ENCODE measurements around the gene PTPRE.

The PTPRE gene

DNA sequence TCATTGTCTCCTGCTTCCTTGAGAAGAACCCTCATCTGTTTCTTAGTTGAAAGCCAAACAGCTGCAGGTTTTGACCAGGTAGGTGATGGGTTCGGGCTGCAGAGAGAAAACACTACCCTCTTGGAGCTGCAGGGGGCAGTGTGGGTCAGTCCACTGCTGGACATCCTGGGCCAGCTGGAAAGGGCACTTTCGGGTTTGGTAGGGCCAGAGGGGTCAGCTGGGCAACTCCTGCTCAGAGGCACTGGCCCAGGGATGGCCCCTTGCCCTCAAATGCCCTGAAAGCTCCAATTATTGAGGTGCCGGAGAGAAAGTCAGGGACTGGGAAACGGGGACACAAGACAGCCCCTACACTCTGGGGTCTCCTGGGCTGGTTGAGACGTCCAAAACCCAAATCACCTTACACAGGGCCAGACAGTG lies 128.7 kb downstream of the PTPRE start:
- TF ChIP-seq, protein P1, sequence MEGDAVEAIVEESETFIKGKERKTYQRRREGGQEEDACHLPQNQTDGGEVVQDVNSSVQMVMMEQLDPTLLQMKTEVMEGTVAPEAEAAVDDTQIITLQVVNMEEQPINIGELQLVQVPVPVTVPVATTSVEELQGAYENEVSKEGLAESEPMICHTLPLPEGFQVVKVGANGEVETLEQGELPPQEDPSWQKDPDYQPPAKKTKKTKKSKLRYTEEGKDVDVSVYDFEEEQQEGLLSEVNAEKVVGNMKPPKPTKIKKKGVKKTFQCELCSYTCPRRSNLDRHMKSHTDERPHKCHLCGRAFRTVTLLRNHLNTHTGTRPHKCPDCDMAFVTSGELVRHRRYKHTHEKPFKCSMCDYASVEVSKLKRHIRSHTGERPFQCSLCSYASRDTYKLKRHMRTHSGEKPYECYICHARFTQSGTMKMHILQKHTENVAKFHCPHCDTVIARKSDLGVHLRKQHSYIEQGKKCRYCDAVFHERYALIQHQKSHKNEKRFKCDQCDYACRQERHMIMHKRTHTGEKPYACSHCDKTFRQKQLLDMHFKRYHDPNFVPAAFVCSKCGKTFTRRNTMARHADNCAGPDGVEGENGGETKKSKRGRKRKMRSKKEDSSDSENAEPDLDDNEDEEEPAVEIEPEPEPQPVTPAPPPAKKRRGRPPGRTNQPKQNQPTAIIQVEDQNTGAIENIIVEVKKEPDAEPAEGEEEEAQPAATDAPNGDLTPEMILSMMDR (IDR thresholded peaks at IDR 0.05; ENCODE audit: low read depth, low read length) = peak; percentile 76
- TF ChIP-seq EZH2phosphoT487 (IDR thresholded peaks at IDR 0.05; ENCODE audit: low read depth) = no peak
- H3K27ac ChIP-seq (ENCODE audit: low read length) = no peak overlapping the region
- H3K9me3 ChIP-seq (ENCODE audit: insufficient read depth, low read length) = no peaks in the 10 kb centered on the region
- H3K4me3 ChIP-seq (ENCODE audit: low read length) = no peak overlapping the region
- H2AFZ ChIP-seq (ENCODE audit: low read depth, low read length) = no peak overlapping the region
- no peaks in the 10 kb centered on the region for H4K20me1 ChIP-seq (ENCODE audit: insufficient read depth, low read length)
- H3K4me1 ChIP-seq (ENCODE audit: low read length) = peaks cover 3% of the 10 kb centered on the region; the same call in 1 of the 2 replicates
- H3K79me2 ChIP-seq (ENCODE audit: low read length) = no peaks in the 10 kb centered on the region
- H3K4me2 ChIP-seq (ENCODE audit: low read length) = no peak overlapping the region
- no peak overlapping the region for H3K9ac ChIP-seq (ENCODE audit: low read length)
- no peaks in the 10 kb centered on the region for H3K27me3 ChIP-seq (ENCODE audit: low read depth, low read length)
- H3K36me3 ChIP-seq (replicated peaks; ENCODE audit: low read depth, low read length) = no peaks in the 10 kb centered on the region

DNA sequence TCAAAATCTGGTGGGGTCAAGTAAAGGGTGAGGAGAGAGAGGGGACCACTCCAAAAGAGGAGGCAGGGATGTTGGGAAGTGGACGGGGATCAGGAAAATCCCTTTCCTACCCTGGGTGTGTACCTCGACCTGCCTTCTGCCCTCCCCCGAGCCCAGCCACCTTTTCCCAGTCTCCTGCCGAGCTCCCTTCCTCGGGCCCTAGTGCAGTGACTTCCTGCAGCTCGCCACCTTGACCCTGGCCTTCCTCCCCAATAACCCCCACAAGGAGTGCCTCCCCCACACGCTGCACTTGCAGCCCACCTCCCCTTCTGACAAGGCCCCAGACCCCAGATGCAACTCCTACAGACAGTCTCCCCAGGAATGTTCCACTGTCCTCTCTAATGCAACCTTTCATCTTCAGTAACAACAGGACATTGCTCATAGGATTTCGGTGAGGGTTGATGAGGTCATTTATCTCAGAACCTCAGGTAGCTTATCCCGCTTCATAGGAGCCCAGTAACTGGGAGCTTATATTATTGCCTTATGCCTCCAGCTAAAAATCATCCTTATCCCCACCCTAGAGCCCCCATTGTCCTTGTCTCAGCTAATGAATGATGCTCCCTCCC lies 129.2 kb downstream of the PTPRE start:
- Histone ChIP-seq H3K4me2 (ENCODE audit: low read length) (no peak overlapping the region), H3K27me3 (ENCODE audit: low read depth, low read length) (no peaks in the 10 kb centered on the region), H3K4me1 (ENCODE audit: low read length) (peaks cover 6% of the 10 kb centered on the region; the same call in 1 of the 2 replicates), H3K79me2 (ENCODE audit: low read length) (no peaks in the 10 kb centered on the region), H2AFZ (ENCODE audit: low read depth, low read length) (no peak overlapping the region), H3K27ac (ENCODE audit: low read length) (no peak overlapping the region), H3K36me3 (replicated peaks; ENCODE audit: low read depth, low read length) (no peaks in the 10 kb centered on the region), H4K20me1 (ENCODE audit: insufficient read depth, low read length) (no peaks in the 10 kb centered on the region), H3K9me3 (ENCODE audit: insufficient read depth, low read length) (no peaks in the 10 kb centered on the region), H3K9ac (ENCODE audit: low read length) (no peak overlapping the region), H3K4me3 (ENCODE audit: low read length) (no peak overlapping the region)
- TF ChIP-seq, protein P1 (IDR thresholded peaks at IDR 0.05; ENCODE audit: low read depth, low read length) = no peak
- no peak for TF ChIP-seq EZH2phosphoT487 (IDR thresholded peaks at IDR 0.05; ENCODE audit: low read depth)

DNA sequence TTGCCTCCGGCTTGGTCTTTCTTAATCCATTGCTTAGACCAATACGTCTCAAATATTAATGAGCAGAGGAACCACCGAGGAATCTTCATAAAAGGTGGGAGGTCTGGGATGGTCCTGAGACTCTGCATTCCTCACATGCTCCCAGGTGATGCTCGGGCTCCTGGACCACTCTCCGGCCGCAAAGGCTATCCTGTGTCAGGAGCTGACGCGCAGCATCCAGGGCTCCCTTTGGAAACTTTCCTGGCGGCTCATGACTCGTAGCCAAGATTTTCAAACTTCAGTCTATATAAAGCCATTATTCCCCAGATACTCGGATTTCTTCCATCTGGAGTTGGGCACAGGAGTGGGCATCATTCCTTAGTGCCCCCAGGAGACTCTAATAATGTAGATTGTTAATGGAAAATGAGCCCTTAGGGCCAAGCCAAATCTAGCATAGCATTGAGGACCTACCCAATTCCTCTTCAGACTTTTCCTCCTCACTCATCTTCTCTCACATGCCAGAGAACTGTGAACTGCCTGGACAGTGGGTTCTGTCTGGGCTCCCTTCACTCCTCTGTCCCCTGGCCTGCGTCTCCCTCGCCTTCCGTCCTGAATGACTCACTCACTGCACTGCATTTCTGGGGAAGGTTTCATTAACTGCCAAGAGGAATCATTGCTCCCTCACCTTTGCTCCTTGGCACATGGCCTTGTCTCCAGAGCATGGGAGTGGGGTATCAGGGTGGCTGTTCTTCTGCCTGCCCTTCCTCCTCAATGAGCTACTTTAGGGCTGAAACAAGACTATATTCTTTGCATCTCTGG lies 130.0 kb downstream of the PTPRE start:
- Histone ChIP-seq H3K4me1 (ENCODE audit: low read length) (peaks cover 6% of the 10 kb centered on the region; the same call in 1 of the 2 replicates), H4K20me1 (ENCODE audit: insufficient read depth, low read length) (no peaks in the 10 kb centered on the region), H2AFZ (ENCODE audit: low read depth, low read length) (no peak overlapping the region), H3K27me3 (ENCODE audit: low read depth, low read length) (no peaks in the 10 kb centered on the region), H3K27ac (ENCODE audit: low read length) (no peak overlapping the region), H3K4me3 (ENCODE audit: low read length) (no peak overlapping the region), H3K9ac (ENCODE audit: low read length) (no peak overlapping the region), H3K36me3 (replicated peaks; ENCODE audit: low read depth, low read length) (no peaks in the 10 kb centered on the region), H3K9me3 (ENCODE audit: insufficient read depth, low read length) (no peaks in the 10 kb centered on the region), H3K79me2 (ENCODE audit: low read length) (no peaks in the 10 kb centered on the region), H3K4me2 (ENCODE audit: low read length) (no peak overlapping the region)
- no peak for TF ChIP-seq EZH2phosphoT487 (IDR thresholded peaks at IDR 0.05; ENCODE audit: low read depth)
- TF ChIP-seq, protein P1 (IDR thresholded peaks at IDR 0.05; ENCODE audit: low read depth, low read length) = no peak

DNA sequence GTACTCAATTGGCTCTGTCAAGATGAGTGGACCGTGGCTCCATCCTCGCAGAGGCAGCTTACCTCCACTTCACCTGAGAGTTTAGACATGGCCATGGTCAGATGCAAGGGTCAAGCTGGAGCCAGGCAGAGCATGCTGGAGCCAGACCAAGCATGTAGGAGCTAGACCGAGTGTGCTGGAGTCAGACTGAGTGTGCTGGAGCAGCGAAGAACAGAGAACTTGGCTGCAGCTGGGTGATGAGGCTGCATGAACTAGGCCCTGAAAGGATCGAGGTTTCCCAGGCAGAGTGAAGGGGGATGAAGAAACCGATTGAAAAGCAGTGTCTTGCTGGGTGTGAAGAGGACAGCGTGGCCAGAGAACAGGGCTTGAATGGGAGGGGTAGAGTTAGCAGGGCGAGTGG lies 133.2 kb downstream of the PTPRE start:
- no peak overlapping the region for H3K4me2 ChIP-seq (ENCODE audit: low read length)
- no peak overlapping the region for H3K4me3 ChIP-seq (ENCODE audit: low read length)
- no peaks in the 10 kb centered on the region for H3K27me3 ChIP-seq (ENCODE audit: low read depth, low read length)
- no peaks in the 10 kb centered on the region for H4K20me1 ChIP-seq (ENCODE audit: insufficient read depth, low read length)
- no peaks in the 10 kb centered on the region for H3K79me2 ChIP-seq (ENCODE audit: low read length)
- H3K9ac ChIP-seq (ENCODE audit: low read length) = no peak overlapping the region
- H3K9me3 ChIP-seq (ENCODE audit: insufficient read depth, low read length) = no peaks in the 10 kb centered on the region
- TF ChIP-seq, protein P1 (IDR thresholded peaks at IDR 0.05; ENCODE audit: low read depth, low read length) = no peak
- no peak for TF ChIP-seq EZH2phosphoT487 (IDR thresholded peaks at IDR 0.05; ENCODE audit: low read depth)
- H3K27ac ChIP-seq (ENCODE audit: low read length) = no peak overlapping the region
- peaks cover 13% of the 10 kb centered on the region for H3K4me1 ChIP-seq (ENCODE audit: low read length)
- no peak overlapping the region for H2AFZ ChIP-seq (ENCODE audit: low read depth, low read length)
- H3K36me3 ChIP-seq (replicated peaks; ENCODE audit: low read depth, low read length) = no peaks in the 10 kb centered on the region
